22Rv1 (cell line): Measurements from ENCODE around the gene APOL2.
"Not testable (repeated sequence)": the region's sequence is repeated elsewhere in the genome, so short reads cannot be mapped to it uniquely, and the experiment has no call there.

Experiments
- ZFX ChIP-seq: fragments of 450-650 bp; IDR thresholded peaks from 2 replicates; pipeline ENCODE4 v1.6.1; 2017; ENCODE audit warnings: antibody characterized with exemption, borderline replicate concordance
- TF ChIP-seq, protein P1 (sequence below): fragments of 450-650 bp; IDR thresholded peaks from 2 replicates; pipeline ENCODE4 v1.5.1; 2017; ENCODE audit warnings: mild to moderate bottlenecking

DNA sequence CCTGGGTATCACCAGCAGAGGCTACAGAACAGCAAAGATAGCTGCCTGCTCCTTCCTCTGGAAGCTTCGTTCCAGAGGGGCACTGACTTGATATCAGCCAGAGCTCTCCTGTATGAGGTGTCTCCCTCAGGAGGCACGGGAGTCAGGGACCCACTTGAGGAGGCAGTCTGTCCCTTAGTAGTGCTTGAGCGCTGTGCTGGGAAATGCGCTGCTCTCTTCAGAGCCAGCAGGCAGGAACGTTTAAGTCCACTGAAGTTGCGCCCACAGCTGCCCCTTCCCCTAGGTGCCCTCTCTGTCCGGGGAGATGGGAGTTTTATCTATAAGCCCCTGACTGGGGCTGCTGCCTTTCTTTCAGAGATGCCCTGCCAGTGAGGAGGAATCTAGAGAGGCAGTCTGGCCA is 31.9 kb upstream of the APOL2 start:
- TF ChIP-seq, protein P1, sequence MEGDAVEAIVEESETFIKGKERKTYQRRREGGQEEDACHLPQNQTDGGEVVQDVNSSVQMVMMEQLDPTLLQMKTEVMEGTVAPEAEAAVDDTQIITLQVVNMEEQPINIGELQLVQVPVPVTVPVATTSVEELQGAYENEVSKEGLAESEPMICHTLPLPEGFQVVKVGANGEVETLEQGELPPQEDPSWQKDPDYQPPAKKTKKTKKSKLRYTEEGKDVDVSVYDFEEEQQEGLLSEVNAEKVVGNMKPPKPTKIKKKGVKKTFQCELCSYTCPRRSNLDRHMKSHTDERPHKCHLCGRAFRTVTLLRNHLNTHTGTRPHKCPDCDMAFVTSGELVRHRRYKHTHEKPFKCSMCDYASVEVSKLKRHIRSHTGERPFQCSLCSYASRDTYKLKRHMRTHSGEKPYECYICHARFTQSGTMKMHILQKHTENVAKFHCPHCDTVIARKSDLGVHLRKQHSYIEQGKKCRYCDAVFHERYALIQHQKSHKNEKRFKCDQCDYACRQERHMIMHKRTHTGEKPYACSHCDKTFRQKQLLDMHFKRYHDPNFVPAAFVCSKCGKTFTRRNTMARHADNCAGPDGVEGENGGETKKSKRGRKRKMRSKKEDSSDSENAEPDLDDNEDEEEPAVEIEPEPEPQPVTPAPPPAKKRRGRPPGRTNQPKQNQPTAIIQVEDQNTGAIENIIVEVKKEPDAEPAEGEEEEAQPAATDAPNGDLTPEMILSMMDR, result not testable (repeated sequence)
- TF ChIP-seq ZFX, result not testable (repeated sequence)
